LNCaP clone FGC (cell line): ENCODE measurements around the gene CORO2B.

Experiments
- DNase-seq: peaks from one replicate; pipeline ENCODE4 v3.0.0-alpha.2; 2011; ENCODE audit warnings: low read depth
- H3K4me3 ChIP-seq: 2 replicates; pipeline ENCODE4 v1.5.1; 2011; ENCODE audit warnings: mild to moderate bottlenecking, low read depth, low read length, control low read depth
- TF ChIP-seq, protein P1 (sequence below): IDR thresholded peaks from 2 replicates; pipeline ENCODE4 v1.5.1; 2012; ENCODE audit warnings: mild to moderate bottlenecking; ENCODE audit not compliant: control insufficient read depth, insufficient read depth; ENCODE audit errors: extremely low read depth

The CORO2B gene

DNA sequence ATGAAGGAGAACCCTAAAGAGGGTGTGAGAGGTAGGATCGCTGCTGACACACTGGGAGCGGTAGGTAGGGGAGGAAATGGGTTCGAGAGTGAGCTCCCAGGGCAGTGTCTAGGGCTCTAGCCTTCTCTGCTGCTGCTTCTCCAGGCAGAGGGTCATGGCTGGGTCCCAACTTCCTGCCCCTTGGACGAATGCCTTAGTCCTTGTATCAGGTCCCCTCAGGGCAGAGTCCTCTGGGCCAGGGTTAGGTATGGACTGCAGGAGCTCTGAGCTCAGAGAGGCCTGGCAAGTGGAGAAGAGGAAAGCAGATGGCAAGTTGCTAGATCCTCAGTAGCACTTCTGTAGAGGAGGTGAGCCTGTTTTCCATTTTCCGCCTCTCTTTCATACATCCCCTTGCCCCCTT lies 2.9 kb downstream of the CORO2B start:
- H3K4me3 ChIP-seq, result no peak overlapping the region
- TF ChIP-seq, protein P1, sequence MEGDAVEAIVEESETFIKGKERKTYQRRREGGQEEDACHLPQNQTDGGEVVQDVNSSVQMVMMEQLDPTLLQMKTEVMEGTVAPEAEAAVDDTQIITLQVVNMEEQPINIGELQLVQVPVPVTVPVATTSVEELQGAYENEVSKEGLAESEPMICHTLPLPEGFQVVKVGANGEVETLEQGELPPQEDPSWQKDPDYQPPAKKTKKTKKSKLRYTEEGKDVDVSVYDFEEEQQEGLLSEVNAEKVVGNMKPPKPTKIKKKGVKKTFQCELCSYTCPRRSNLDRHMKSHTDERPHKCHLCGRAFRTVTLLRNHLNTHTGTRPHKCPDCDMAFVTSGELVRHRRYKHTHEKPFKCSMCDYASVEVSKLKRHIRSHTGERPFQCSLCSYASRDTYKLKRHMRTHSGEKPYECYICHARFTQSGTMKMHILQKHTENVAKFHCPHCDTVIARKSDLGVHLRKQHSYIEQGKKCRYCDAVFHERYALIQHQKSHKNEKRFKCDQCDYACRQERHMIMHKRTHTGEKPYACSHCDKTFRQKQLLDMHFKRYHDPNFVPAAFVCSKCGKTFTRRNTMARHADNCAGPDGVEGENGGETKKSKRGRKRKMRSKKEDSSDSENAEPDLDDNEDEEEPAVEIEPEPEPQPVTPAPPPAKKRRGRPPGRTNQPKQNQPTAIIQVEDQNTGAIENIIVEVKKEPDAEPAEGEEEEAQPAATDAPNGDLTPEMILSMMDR, result no peak
- DNase-seq, result no peak

DNA sequence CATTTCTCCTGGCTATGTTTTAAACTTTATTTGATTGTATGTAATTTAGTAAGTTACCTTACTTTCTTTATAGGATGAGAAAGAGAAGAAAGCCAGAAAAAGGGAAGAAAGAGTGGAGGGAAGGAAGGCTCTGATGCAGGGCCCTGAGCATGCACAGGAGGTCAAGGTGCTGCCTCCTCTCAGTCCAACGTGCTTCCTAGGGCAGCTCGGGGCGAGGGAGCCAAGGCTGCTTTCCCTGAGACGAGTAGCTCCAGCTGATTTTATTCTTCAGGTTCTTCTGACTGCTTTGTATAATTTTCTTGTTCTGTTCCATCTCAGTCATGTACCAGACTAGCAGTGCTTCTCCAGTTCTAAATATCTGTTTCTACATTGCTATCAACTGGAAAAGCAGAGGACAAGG lies 3.4 kb downstream of the CORO2B start:
- no peak overlapping the region for H3K4me3 ChIP-seq
- TF ChIP-seq, protein P1, result no peak
- no peak for DNase-seq

DNA sequence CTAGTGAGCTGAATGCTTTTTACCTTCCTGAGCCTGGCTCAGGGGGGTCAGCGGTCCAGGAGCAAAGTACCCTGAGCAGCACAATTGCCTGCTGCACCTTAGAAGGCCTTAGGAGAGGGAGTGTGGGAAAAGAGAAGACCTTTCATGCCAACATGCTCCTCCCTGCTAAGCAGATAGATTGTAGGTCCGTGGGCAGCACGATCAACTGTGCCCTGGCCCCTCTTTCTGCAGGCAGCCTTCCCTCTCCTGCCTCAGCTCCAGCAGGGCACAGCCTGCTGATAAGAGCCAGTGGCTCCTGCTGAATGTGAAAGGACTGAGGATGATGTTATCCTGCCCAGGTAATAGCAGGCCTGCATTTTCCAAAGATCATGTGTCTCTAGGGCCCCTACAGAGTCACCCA lies 4.1 kb downstream of the CORO2B start:
- DNase-seq, result no peak
- TF ChIP-seq, protein P1, result no peak

DNA sequence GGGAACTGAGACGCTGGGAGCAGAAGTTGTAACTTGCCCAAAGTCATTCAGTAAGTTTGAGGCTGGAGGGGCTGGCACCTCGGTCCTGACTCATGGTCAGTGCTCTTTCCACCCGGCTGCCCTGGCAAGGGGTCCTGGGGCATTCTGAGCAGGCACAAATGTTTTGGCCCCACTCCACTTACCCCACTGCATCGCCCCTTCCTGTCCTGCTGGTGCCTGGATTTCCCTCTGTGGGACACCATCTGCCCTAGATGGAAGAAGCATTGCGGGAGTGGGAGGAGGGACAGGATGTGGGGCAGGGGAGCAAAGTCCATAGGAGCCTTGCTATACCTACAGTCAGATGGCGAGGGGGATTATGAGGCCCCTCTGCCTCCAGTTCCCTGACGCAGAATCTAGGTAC lies 4.5 kb downstream of the CORO2B start:
- TF ChIP-seq, protein P1, result no peak
- DNase-seq, result no peak

More for the DNA sequence above, 4.1 kb downstream of the CORO2B start:
- no peak overlapping the region for H3K4me3 ChIP-seq

DNA sequence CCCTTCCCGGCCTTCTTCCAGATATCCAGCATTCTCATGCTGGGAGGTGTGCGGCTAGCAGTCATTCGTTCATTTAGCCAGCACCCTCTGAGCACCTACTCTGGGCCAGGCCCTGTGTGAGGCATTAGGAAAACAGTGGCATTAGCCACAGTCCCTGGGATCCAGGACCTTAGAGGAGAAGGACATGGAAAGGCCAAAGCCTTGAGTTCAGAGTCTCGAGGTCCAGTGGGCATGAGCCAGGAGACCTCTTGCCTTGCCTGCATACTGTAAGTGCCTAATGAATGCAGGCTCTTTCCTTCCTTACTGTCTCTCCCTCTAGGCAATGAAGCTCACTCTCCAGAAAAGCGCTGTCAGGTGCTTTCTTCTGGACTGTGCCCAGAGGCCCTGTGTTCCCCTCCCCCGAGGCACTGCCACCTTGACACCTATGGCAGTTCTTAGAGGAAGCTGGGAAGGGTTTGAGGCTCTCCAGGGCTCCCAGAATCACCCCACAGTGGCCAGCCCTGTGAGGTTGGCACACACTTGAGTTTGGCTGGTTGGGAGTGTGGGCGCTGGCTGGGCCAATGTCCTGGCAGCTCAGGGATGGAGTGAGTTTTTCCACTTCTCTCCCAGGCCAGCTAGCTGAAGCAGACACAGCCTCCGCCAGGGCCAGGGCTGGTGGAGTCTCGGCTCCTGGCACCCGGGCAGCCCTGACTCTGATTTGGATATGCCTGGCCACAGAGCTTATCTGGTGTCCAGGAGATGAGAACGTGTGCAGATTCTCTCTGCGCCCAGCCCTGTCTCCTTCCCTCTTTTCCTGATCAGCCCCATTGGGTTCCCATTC lies 5.4 kb downstream of the CORO2B start:
- no peak for DNase-seq
- no peak overlapping the region for H3K4me3 ChIP-seq
- TF ChIP-seq, protein P1, result no peak

More for the DNA sequence above, 4.5 kb downstream of the CORO2B start:
- H3K4me3 ChIP-seq, result no peak overlapping the region

DNA sequence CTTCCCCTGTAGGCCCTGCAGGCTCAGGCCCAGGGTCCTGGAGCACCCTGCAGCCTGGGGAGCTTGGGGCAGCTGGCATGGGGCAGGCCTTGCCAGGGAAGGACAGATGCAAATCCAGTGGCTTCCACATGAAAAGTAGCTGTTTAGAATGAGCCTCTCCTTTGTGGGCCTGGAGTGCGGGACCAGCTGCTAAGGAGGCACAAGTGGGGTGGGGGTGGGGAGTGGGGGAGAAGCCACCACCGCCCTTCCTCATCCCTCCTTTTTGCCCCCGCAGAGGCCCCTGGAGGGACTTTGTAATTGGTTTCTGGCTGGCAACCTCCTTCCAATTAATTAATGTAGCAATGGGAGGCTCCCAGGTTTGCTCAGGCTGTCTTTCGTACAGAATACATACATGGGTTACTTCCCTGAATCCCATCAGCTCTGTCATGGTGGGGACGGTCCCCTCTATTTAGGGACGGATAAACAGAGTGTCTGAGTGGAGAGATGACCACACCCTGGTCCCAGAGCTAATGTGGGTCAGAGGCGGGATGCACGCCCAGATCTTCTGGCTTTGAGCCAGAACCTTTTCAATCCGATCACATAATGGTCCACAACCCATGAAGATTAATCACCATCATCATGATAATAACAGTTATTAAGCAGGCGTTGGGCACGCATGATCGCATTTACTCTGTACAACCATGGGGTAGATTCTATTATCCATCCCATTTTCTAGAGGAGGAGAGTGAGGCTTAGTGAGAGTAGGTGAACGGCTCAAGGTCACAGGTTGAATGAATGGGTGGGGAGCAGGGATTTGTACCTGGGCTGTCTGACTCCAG lies 6.2 kb downstream of the CORO2B start:
- DNase-seq, result no peak
- TF ChIP-seq, protein P1, result no peak
- H3K4me3 ChIP-seq, result no peak overlapping the region
